ENCODE results near the gene FAM153A. TPM values are rescaled to one million over a fixed set of nuclear protein-coding genes. Genes with fewer than 3 reads are reported as not detected.
"Not testable (repeated sequence)": the region's sequence is repeated elsewhere in the genome, so short reads cannot be mapped to it uniquely, and the experiment has no call there.

Gene FAM153A
- polyA plus RNA-seq, 4 donors: 0.12 to 1.5 TPM; not detected in 2

GRCh38 chr5:177809209-177809913, 26.7 kb upstream of the FAM153A start:
- not testable (repeated sequence) for H3K36me3 ChIP-seq (ENCODE audit: control insufficient read depth in 3 of 3, insufficient read depth in 2 of 3, low read depth in 1 of 3, low read length in 3 of 3); H3K4me1 ChIP-seq (ENCODE audit: control insufficient read depth in 3 of 3, insufficient read depth in 2 of 3, low read depth in 1 of 3, low read length in 2 of 3); DNase-seq; FAIRE-seq; H3K4me3 ChIP-seq (ENCODE audit: low read depth in 1 of 3, low read length in 3 of 3); H3K9me3 ChIP-seq (ENCODE audit: control insufficient read depth in 2 of 2, insufficient read depth in 1 of 2, low read depth in 1 of 2, low read length in 1 of 2); H3K27me3 ChIP-seq (ENCODE audit: control insufficient read depth in 3 of 3, insufficient read depth in 3 of 3, low read length in 3 of 3); H3K27ac ChIP-seq (ENCODE audit: low read depth in 1 of 3, low read length in 2 of 3)
- WGBS, 3 donors: 54 to 89% (median 64%) methylated on average over 4 to 5 of the region's 11 CpGs

GRCh38 chr5:177808420-177808819, 25.7 kb upstream of the FAM153A start:
- WGBS, 3 donors: 74 to 94% (median 84%) methylated on average over 4 to 5 of the region's 12 CpGs
- not testable (repeated sequence) for H3K36me3 ChIP-seq (ENCODE audit: control insufficient read depth in 3 of 3, insufficient read depth in 2 of 3, low read depth in 1 of 3, low read length in 3 of 3); H3K9me3 ChIP-seq (ENCODE audit: control insufficient read depth in 2 of 2, insufficient read depth in 1 of 2, low read depth in 1 of 2, low read length in 1 of 2); H3K4me3 ChIP-seq (ENCODE audit: low read depth in 1 of 3, low read length in 3 of 3); H3K4me1 ChIP-seq (ENCODE audit: control insufficient read depth in 3 of 3, insufficient read depth in 2 of 3, low read depth in 1 of 3, low read length in 2 of 3); H3K27me3 ChIP-seq (ENCODE audit: control insufficient read depth in 3 of 3, insufficient read depth in 3 of 3, low read length in 3 of 3); DNase-seq; FAIRE-seq; H3K27ac ChIP-seq (ENCODE audit: low read depth in 1 of 3, low read length in 2 of 3)

GRCh38 chr5:177807265-177807664, 24.6 kb upstream of the FAM153A start:
- H3K4me3 ChIP-seq (ENCODE audit: low read depth in 1 of 3, low read length in 3 of 3); H3K27me3 ChIP-seq (ENCODE audit: control insufficient read depth in 3 of 3, insufficient read depth in 3 of 3, low read length in 3 of 3); H3K36me3 ChIP-seq (ENCODE audit: control insufficient read depth in 3 of 3, insufficient read depth in 2 of 3, low read depth in 1 of 3, low read length in 3 of 3); H3K27ac ChIP-seq (ENCODE audit: low read depth in 1 of 3, low read length in 2 of 3); H3K4me1 ChIP-seq (ENCODE audit: control insufficient read depth in 3 of 3, insufficient read depth in 2 of 3, low read depth in 1 of 3, low read length in 2 of 3); FAIRE-seq; H3K9me3 ChIP-seq (ENCODE audit: control insufficient read depth in 2 of 2, insufficient read depth in 1 of 2, low read depth in 1 of 2, low read length in 1 of 2); DNase-seq: not testable (repeated sequence)
- 79% methylated on average over 13 of the region's 18 CpGs; no CpG with 5 or more reads in 2 of the 3 donors for WGBS, 3 donors

- not testable (repeated sequence) for H3K4me1 ChIP-seq (ENCODE audit: control insufficient read depth in 3 of 3, insufficient read depth in 2 of 3, low read depth in 1 of 3, low read length in 2 of 3); H3K4me3 ChIP-seq (ENCODE audit: low read depth in 1 of 3, low read length in 3 of 3); H3K27ac ChIP-seq (ENCODE audit: low read depth in 1 of 3, low read length in 2 of 3); FAIRE-seq; H3K27me3 ChIP-seq (ENCODE audit: control insufficient read depth in 3 of 3, insufficient read depth in 3 of 3, low read length in 3 of 3); H3K36me3 ChIP-seq (ENCODE audit: control insufficient read depth in 3 of 3, insufficient read depth in 2 of 3, low read depth in 1 of 3, low read length in 3 of 3); H3K9me3 ChIP-seq (ENCODE audit: control insufficient read depth in 2 of 2, insufficient read depth in 1 of 2, low read depth in 1 of 2, low read length in 1 of 2); DNase-seq
- WGBS, 3 donors: 33 to 63% (median 43%) methylated on average over 2 to 5 of the region's 5 CpGs
These were observed 18.7 kb upstream of the FAM153A start for GRCh38 chr5:177801427-177801826.

GRCh38 chr5:177798237-177798840, 15.6 kb upstream of the FAM153A start:
- FAIRE-seq; H3K27me3 ChIP-seq (ENCODE audit: control insufficient read depth in 3 of 3, insufficient read depth in 3 of 3, low read length in 3 of 3); H3K9me3 ChIP-seq (ENCODE audit: control insufficient read depth in 2 of 2, insufficient read depth in 1 of 2, low read depth in 1 of 2, low read length in 1 of 2); H3K27ac ChIP-seq (ENCODE audit: low read depth in 1 of 3, low read length in 2 of 3); H3K4me1 ChIP-seq (ENCODE audit: control insufficient read depth in 3 of 3, insufficient read depth in 2 of 3, low read depth in 1 of 3, low read length in 2 of 3); DNase-seq; H3K36me3 ChIP-seq (ENCODE audit: control insufficient read depth in 3 of 3, insufficient read depth in 2 of 3, low read depth in 1 of 3, low read length in 3 of 3); H3K4me3 ChIP-seq (ENCODE audit: low read depth in 1 of 3, low read length in 3 of 3): not testable (repeated sequence)
- 83 to 85% (median 83%) methylated on average over 5 to 11 of the region's 19 CpGs for WGBS, 3 donors

- not testable (repeated sequence) for H3K9me3 ChIP-seq (ENCODE audit: control insufficient read depth in 2 of 2, insufficient read depth in 1 of 2, low read depth in 1 of 2, low read length in 1 of 2); H3K4me1 ChIP-seq (ENCODE audit: control insufficient read depth in 3 of 3, insufficient read depth in 2 of 3, low read depth in 1 of 3, low read length in 2 of 3); H3K36me3 ChIP-seq (ENCODE audit: control insufficient read depth in 3 of 3, insufficient read depth in 2 of 3, low read depth in 1 of 3, low read length in 3 of 3); H3K27ac ChIP-seq (ENCODE audit: low read depth in 1 of 3, low read length in 2 of 3); H3K27me3 ChIP-seq (ENCODE audit: control insufficient read depth in 3 of 3, insufficient read depth in 3 of 3, low read length in 3 of 3); FAIRE-seq; H3K4me3 ChIP-seq (ENCODE audit: low read depth in 1 of 3, low read length in 3 of 3); DNase-seq
- WGBS, 3 donors: 11 to 55% (median 16%) methylated on average over 3 to 4 of the region's 9 CpGs
These were observed 10.6 kb upstream of the FAM153A start for GRCh38 chr5:177793272-177793671.

- 52 to 78% (median 74%) methylated on average over 1 to 5 of the region's 12 CpGs for WGBS, 3 donors
- H3K4me1 ChIP-seq (ENCODE audit: control insufficient read depth in 3 of 3, insufficient read depth in 2 of 3, low read depth in 1 of 3, low read length in 2 of 3); DNase-seq; FAIRE-seq; H3K27me3 ChIP-seq (ENCODE audit: control insufficient read depth in 3 of 3, insufficient read depth in 3 of 3, low read length in 3 of 3); H3K27ac ChIP-seq (ENCODE audit: low read depth in 1 of 3, low read length in 2 of 3); H3K9me3 ChIP-seq (ENCODE audit: control insufficient read depth in 2 of 2, insufficient read depth in 1 of 2, low read depth in 1 of 2, low read length in 1 of 2); H3K4me3 ChIP-seq (ENCODE audit: low read depth in 1 of 3, low read length in 3 of 3); H3K36me3 ChIP-seq (ENCODE audit: control insufficient read depth in 3 of 3, insufficient read depth in 2 of 3, low read depth in 1 of 3, low read length in 3 of 3): not testable (repeated sequence)
These were observed 8.9 kb upstream of the FAM153A start for GRCh38 chr5:177791649-177792048.

- H3K4me1 ChIP-seq (ENCODE audit: control insufficient read depth in 3 of 3, insufficient read depth in 2 of 3, low read depth in 1 of 3, low read length in 2 of 3); H3K27ac ChIP-seq (ENCODE audit: low read depth in 1 of 3, low read length in 2 of 3); H3K4me3 ChIP-seq (ENCODE audit: low read depth in 1 of 3, low read length in 3 of 3); H3K36me3 ChIP-seq (ENCODE audit: control insufficient read depth in 3 of 3, insufficient read depth in 2 of 3, low read depth in 1 of 3, low read length in 3 of 3); DNase-seq; H3K27me3 ChIP-seq (ENCODE audit: control insufficient read depth in 3 of 3, insufficient read depth in 3 of 3, low read length in 3 of 3); H3K9me3 ChIP-seq (ENCODE audit: control insufficient read depth in 2 of 2, insufficient read depth in 1 of 2, low read depth in 1 of 2, low read length in 1 of 2); FAIRE-seq: not testable (repeated sequence)
- 43 to 44% methylated on average over 11 to 12 of the region's 23 CpGs; no CpG with 5 or more reads in 1 of the 3 donors for WGBS, 3 donors
These were observed 530 bp downstream of the FAM153A start for GRCh38 chr5:177782169-177782568.
